Measurements from ENCODE around the gene INTS1. TPM values are rescaled to one million over a fixed set of nuclear protein-coding genes. Genes with fewer than 3 reads are reported as not detected.

Gene INTS1, protein sequence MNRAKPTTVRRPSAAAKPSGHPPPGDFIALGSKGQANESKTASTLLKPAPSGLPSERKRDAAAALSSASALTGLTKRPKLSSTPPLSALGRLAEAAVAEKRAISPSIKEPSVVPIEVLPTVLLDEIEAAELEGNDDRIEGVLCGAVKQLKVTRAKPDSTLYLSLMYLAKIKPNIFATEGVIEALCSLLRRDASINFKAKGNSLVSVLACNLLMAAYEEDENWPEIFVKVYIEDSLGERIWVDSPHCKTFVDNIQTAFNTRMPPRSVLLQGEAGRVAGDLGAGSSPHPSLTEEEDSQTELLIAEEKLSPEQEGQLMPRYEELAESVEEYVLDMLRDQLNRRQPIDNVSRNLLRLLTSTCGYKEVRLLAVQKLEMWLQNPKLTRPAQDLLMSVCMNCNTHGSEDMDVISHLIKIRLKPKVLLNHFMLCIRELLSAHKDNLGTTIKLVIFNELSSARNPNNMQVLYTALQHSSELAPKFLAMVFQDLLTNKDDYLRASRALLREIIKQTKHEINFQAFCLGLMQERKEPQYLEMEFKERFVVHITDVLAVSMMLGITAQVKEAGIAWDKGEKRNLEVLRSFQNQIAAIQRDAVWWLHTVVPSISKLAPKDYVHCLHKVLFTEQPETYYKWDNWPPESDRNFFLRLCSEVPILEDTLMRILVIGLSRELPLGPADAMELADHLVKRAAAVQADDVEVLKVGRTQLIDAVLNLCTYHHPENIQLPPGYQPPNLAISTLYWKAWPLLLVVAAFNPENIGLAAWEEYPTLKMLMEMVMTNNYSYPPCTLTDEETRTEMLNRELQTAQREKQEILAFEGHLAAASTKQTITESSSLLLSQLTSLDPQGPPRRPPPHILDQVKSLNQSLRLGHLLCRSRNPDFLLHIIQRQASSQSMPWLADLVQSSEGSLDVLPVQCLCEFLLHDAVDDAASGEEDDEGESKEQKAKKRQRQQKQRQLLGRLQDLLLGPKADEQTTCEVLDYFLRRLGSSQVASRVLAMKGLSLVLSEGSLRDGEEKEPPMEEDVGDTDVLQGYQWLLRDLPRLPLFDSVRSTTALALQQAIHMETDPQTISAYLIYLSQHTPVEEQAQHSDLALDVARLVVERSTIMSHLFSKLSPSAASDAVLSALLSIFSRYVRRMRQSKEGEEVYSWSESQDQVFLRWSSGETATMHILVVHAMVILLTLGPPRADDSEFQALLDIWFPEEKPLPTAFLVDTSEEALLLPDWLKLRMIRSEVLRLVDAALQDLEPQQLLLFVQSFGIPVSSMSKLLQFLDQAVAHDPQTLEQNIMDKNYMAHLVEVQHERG (N-terminal part only)
- 56.3 TPM for total RNA-seq
- long read RNA-seq, partial matches to known transcripts: 124 of 137 reads
- long read RNA-seq, other reads (novel, unspliced or antisense): 13 of 137 reads

DNA sequence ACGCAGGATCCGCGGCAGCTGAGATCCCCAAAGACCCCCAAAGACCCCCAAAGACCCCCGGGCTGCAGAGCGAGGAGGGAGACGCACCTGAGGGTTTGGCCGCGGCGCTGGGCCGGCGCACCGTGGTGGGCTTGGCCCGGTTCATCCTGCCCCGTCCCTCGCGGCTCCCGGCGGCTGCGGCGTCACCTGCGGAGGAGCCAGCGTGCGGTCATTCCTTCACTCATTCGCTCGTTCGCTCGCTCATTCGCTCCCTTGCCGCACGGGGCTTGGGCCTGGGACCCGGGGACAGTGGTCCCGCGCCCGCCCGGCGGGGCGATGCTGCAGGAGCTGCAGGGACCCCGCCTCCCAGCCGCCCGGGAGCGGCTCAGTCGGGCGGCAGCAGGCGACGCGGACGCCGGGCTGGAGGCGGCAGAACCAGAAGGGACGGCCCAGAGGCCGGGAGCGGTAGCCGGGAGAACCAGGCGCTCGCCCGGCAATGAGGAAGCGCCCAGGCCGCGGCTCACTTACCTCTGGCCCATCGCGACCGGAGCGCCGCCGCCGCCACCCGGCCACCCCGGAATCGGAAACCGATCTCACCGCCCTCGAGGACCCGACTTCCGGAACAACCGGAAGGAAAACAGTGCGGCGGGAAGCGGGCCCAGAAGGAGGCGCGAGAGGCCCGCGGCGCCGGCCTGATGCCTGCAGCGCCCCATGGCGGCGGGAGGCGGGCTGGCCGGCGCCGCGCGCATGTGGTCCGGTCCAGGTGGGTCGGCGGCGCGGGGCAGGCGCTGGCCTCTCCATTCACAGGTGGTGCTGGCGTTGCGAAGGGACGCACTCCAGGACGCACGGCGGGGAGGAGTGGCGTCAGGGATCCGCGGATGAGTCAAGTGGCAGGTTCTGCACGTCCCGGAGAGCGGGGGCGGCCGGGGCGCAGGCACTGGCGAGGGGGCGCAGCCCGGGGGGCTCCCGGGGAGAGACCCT lies at the start of gene INTS1:
Gene INTS1, minus strand, starts transcription at position 574 of the 960 bp plus-strand sequence. Its CDS starts 429 bp downstream, at position 145.
- peak; percentile 97 for DNase-seq (ENCODE audit: low spot score)

DNA sequence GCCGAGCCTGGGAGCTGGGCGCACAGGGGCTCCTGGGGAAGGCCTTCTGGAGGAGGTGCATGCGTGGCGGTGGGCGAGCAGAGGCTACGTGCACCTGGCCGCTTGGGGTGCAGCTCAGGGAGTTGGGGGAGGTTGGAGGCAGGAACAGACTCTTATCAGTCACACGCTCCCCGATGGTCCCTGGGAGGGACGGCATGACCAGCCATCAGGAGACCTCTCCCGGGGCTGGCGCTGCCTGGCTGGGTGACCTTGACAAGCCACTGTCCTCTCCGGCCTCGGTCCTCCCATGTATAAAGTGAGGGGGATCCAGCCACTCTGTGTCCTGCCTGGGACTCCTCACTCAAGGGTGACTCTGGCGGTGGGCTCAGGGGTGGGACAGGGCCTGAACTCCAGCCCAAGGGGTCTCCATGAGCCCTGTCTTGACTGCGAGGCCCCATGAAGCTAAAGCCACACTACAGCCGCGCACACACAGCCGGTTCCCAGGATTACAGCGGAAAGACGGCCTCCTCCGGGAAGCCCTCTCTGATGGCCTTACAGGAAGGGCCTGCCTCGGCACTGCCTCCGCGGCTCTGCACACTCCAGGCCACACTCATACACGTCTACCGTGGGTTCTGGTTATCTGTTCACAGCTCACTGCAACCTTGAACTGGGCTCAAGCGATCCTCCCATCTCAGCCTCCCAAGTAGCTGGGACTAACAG lies 49.5 kb upstream of the INTS1 start:
- DNase-seq (ENCODE audit: low spot score): no peak

GRCh38 chr7:1552200-1552599 lies 48.0 kb upstream of the INTS1 start:
- no peak for DNase-seq (ENCODE audit: low spot score)

DNA sequence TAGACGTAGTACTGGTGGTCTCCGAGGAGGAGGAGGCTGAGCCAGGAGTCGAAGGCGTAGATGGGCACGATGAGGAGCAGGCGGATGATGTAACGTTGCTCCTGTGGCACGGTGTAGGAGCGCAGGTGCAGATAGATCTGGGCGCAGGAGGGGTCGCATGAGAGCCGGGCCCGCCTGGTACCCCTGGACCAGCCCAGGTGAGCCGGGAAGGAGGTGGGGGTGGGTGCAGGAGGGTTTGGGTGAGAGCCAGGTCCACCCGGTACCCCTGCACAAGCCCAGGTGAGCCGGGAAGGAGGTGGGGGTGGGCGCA lies 46.6 kb upstream of the INTS1 start:
- no peak for DNase-seq (ENCODE audit: low spot score)

- no peak for DNase-seq (ENCODE audit: low spot score)
Measured at GRCh38 chr7:1550005-1550845, 46.0 kb upstream of the INTS1 start.

- no peak for DNase-seq (ENCODE audit: low spot score)
Measured at GRCh38 chr7:1549357-1550004, 45.3 kb upstream of the INTS1 start.

GRCh38 chr7:1548944-1549343 lies 44.8 kb upstream of the INTS1 start:
- no peak for DNase-seq (ENCODE audit: low spot score)

DNA sequence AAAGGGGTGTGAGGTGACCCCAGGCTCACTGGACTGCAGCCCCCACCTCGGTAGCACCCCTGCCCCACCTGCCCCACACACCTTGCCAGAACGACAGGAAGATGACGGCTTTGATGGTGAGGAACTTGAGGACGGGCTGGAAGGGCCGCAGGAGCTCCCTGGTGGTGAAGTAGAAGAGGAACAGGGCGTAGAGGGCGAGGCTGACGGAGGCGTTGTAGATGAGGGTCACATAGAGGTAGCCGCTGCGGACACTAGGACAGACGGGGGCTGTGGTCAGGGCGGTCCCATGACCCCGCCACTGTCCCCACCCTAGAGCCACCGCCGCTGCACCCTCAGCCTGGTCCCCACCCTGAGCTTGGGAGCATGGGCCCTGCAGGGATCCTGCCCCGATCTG lies 44.2 kb upstream of the INTS1 start:
- no peak for DNase-seq (ENCODE audit: low spot score)

- DNase-seq (ENCODE audit: low spot score): no peak
Measured at GRCh38 chr7:1547777-1548437, 43.7 kb upstream of the INTS1 start.

- no peak for DNase-seq (ENCODE audit: low spot score)
Measured at GRCh38 chr7:1546909-1547776, 43.0 kb upstream of the INTS1 start.

- DNase-seq (ENCODE audit: low spot score): no peak
Measured at GRCh38 chr7:1546274-1546908, 42.2 kb upstream of the INTS1 start.

- no peak for DNase-seq (ENCODE audit: low spot score)
Measured at GRCh38 chr7:1545417-1546246, 41.4 kb upstream of the INTS1 start.

DNA sequence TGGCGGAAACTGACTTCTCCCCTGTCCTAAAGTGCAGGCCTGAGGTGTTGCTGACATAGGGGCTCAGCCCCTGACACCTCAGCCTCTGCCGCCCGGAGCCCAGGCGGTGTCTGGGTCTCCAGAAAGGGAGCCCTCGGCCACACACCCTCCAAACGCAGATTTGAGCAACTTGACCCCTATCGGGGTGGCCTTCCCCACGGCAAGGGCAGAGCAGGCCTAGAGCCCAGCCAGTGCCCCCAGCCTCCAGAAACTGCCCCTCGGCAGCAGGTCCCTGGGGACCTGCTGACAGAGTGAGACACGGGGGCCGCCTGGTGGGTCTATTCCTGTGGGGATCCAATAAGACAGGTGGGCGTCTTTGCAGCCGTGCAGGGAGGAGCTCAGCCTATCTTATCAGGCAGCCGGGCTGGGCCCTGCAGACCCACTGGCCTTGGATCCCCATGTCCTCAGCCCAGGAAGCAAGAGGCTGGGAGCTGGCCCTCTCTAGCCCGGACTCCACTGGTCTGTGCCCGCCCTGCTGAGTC lies 40.8 kb upstream of the INTS1 start:
- DNase-seq (ENCODE audit: low spot score): no peak

GRCh38 chr7:1544178-1544895 lies 40.1 kb upstream of the INTS1 start:
- no peak for DNase-seq (ENCODE audit: low spot score)
